ENCODE measurements around the gene NOP53.
A peak's percentile ranks its signal among the peaks of the same experiment; 100 is the strongest.
"Not testable (repeated sequence)": the region's sequence is repeated elsewhere in the genome, so short reads cannot be mapped to it uniquely, and the experiment has no call there.

The NOP53 gene

GRCh38 chr19:47778049-47778953, 33.0 kb downstream of the NOP53 start, which contains the start of gene SELENOW:
SELENOW (plus strand) TSS chr19:47778703; CDS start chr19:47778786, 83 bp downstream.
- DNase-seq: peak; percentile 62

- no peak for DNase-seq
These were observed 33.6 kb downstream of the NOP53 start for GRCh38 chr19:47778954-47779351.

- no peak for DNase-seq
These were observed 34.3 kb downstream of the NOP53 start for GRCh38 chr19:47779524-47780214.

GRCh38 chr19:47780215-47780551, 34.8 kb downstream of the NOP53 start:
- DNase-seq: no peak

GRCh38 chr19:47781590-47782262, 36.4 kb downstream of the NOP53 start:
- DNase-seq: no peak

GRCh38 chr19:47786566-47786965, 41.2 kb downstream of the NOP53 start:
- no peak for DNase-seq

- DNase-seq: not testable (repeated sequence)
These were observed 42.0 kb downstream of the NOP53 start for GRCh38 chr19:47787307-47787706.

- DNase-seq: not testable (repeated sequence)
These were observed 44.5 kb downstream of the NOP53 start for GRCh38 chr19:47789811-47790210.

- peak; percentile 92 for DNase-seq
These were observed 45.1 kb downstream of the NOP53 start for GRCh38 chr19:47790398-47790814.

- DNase-seq: no peak
These were observed 47.3 kb downstream of the NOP53 start for GRCh38 chr19:47792616-47793015.

GRCh38 chr19:47794526-47794925, 49.2 kb downstream of the NOP53 start:
- no peak for DNase-seq

GRCh38 chr19:47796785-47797184, 51.4 kb downstream of the NOP53 start:
- no peak for DNase-seq

GRCh38 chr19:47797996-47798903, 52.9 kb downstream of the NOP53 start:
- DNase-seq: no peak

GRCh38 chr19:47798904-47799266, 53.5 kb downstream of the NOP53 start:
- no peak for DNase-seq

GRCh38 chr19:47801270-47801669, 55.9 kb downstream of the NOP53 start:
- no peak for DNase-seq

GRCh38 chr19:47802521-47803043, 57.2 kb downstream of the NOP53 start:
- DNase-seq: no peak

GRCh38 chr19:47803148-47803547, 57.8 kb downstream of the NOP53 start:
- DNase-seq: not testable (repeated sequence)

GRCh38 chr19:47803671-47804070, 58.3 kb downstream of the NOP53 start:
- DNase-seq: not testable (repeated sequence)

- not testable (repeated sequence) for DNase-seq
These were observed 59.1 kb downstream of the NOP53 start, which contains the start of gene TPRX1 for GRCh38 chr19:47804451-47804850. TPRX1 (minus strand) TSS chr19:47804551; CDS start chr19:47804539, 12 bp downstream.

GRCh38 chr19:47805313-47805712, 60.0 kb downstream of the NOP53 start:
- DNase-seq: no peak

- DNase-seq: no peak
These were observed 61.1 kb downstream of the NOP53 start for GRCh38 chr19:47806435-47806834.

All from T-helper 9 cell (primary cell).